Mucosa of descending colon (tissue), 3 donors: ENCODE results near the gene TRPM3. TPM values are rescaled to one million over a fixed set of nuclear protein-coding genes. Genes with fewer than 3 reads are reported as not detected.

ENCODE experiments used
- ATAC-seq: fragments of 200-7000 bp; cut with Tn5 transposase; one replicate; pipeline ENCODE4 v1.9.1; 2020; ENCODE audit warnings: mild to moderate bottlenecking, moderate library complexity
- DNase-seq, 3 donors: peaks; one replicate each; pipeline ENCODE4 v3.0.0-alpha.2; 2020
- H3K36me3 ChIP-seq: fragments of 200-600 bp; one replicate; pipeline ENCODE4 v1.8.0; 2021; ENCODE audit warnings: low read depth, mild to moderate bottlenecking
- H3K4me1 ChIP-seq: fragments of 200-600 bp; one replicate; pipeline ENCODE4 v1.8.0; 2021; ENCODE audit warnings: low read depth, mild to moderate bottlenecking
- H3K4me3 ChIP-seq: fragments of 200-600 bp; one replicate; pipeline ENCODE4 v1.8.0; 2021; ENCODE audit warnings: mild to moderate bottlenecking
- H3K9me3 ChIP-seq: fragments of 200-600 bp; one replicate; pipeline ENCODE4 v1.8.0; 2021; ENCODE audit warnings: mild to moderate bottlenecking
- CTCF ChIP-seq: fragments of 200-600 bp; IDR thresholded peaks from one replicate; pipeline ENCODE4 v1.8.0; 2022; ENCODE audit warnings: antibody characterized with exemption, mild to moderate bottlenecking
- intact Hi-C, 2 donors: fragments of 100-400 bp; cut with DNase I in 1 of 2; cut with micrococcal nuclease in 1 of 2; formaldehyde crosslinking; loops; one replicate each; pipeline versions ENCODE4 v1.11.0 to v1.11.1; 2022; cut with DNase I, micrococcal nuclease
- total RNA-seq, 3 donors: library from RNA; stranded (reverse); fragmentation: NEBNext Ultra II Directional in 2 of 3; extraction: Animal tissue kit (Norgen Biotek cat#: 25700) in 2 of 3; gene quantifications; one replicate each; pipeline versions ENCODE4 v1.2.1 to v1.2.4, GENCODE V29; 2021 to 2023
- donor health status: DM: no; HTN: no; CAD: no; lungs with moderate emphysema.
- donor health status: DM: no; HTN: no; CAD: no.
- donor health status: DM: no; HTN: yes; CAD: no.

Gene TRPM3
- total RNA-seq, 3 donors from 2014 or later = 0.29 to 0.55 (median 0.51) TPM

DNA sequence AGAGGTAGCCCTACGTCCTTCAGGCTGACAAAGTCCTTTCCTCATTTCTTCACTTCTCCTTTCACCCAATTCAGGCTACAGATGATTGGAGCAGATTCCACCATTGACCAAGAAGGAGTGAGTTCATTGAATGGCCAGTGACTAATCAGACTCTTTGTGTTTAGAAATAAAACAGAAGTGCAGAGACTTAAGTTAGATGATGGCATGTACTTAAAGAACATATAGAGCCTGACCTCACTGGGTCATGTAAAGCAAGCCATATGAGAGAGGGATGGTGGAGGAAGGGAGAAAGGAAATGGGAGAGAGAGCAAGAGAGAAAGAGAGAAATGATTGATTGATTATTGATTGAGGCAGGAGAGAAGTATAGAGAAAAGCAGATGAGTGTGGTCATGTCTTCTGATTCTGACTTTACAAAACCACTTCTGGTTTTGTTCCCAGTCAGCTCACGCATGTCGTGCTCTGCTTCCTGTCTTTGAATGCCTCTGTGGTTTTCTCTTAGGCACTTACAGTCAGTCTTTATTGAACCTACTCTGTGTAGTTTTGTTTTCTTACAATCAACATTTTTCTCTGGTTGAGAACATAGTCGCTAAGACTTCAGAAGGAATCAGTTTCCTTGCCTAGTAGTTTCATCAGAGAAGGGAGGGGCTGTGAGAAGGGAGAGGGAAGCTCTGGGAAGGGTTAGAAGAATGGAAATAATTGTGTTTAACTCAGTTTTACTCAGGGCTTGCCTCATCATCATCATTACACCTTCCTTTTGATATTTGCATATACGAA, 557.8 kb downstream of the TRPM3 start:
- Histone ChIP-seq H3K36me3 (no peaks in the 10 kb centered on the region), H3K9me3 (no peaks in the 10 kb centered on the region), H3K4me1 (no peaks in the 10 kb centered on the region), H3K4me3 (no peak overlapping the region)
- intact Hi-C loops = no loop called here
- no peak for TF ChIP-seq CTCF
- ATAC-seq = peak; percentile 86
- peak in 1 of 3 donors; percentile 32 for DNase-seq

DNA sequence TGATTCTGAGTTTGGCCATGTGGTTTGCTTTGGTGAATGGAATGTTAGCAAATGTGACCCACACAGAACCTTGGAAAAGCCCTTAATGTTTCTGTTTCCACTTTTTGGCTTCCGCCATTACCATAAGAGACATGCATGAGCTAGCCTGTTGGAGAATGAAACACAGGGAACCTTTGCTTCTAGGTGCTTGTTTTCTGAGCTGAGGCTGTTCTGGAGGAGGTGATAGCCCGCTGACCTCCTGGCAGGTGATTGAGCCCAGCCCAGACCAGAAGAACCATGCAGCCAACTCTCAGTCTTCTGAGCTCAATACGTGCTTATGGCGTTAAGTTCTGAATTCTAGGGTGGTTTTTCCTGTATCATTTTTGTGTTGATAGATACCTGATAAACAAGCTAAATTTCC, 558.4 kb downstream of the TRPM3 start:
- intact Hi-C loops = no loop called here

DNA sequence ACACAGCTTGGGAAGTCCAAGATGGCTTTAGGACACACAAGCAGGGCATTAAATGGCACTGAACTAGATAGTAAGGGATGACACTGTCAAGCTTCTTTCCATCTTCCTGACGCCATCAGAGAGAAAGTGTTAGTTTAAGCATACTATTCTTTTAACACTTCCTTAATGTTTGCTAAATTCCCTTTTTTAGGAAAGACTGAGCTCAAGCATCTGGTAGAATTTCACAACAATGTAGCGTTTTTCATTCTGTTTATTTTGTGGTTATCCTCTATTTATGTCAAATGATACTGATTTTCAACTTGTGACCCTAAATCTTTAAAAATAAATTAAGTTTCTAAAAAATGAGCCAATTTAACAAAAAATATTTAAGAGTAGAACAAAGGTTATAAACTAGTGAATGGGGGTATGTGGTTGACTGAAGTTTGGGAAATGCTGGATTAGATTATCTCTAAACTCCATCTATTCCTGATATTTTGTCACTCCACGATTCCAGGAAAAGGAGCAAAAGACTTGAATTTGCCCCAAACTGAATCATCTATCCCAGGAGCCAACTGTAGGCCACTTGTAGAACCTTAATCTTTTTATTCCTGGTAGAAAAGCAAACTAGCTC, 559.5 kb downstream of the TRPM3 start:
- Histone ChIP-seq H3K9me3 (no peaks in the 10 kb centered on the region), H3K4me1 (no peaks in the 10 kb centered on the region), H3K4me3 (no peak overlapping the region), H3K36me3 (no peaks in the 10 kb centered on the region)
- intact Hi-C loops = no loop called here
- no peak for TF ChIP-seq CTCF
- ATAC-seq = no peak
- DNase-seq = no peak

More for the DNA sequence above, 558.4 kb downstream of the TRPM3 start:
- Histone ChIP-seq H3K4me3 (no peak overlapping the region), H3K4me1 (no peaks in the 10 kb centered on the region), H3K36me3 (no peaks in the 10 kb centered on the region), H3K9me3 (no peaks in the 10 kb centered on the region)
- ATAC-seq (no peak), DNase-seq (no peak)
- TF ChIP-seq CTCF = no peak

- Histone ChIP-seq H3K4me1 (no peaks in the 10 kb centered on the region), H3K9me3 (no peaks in the 10 kb centered on the region), H3K36me3 (no peaks in the 10 kb centered on the region), H3K4me3 (no peak overlapping the region)
- no peak for TF ChIP-seq CTCF
- DNase-seq (no peak), ATAC-seq (no peak)
- intact Hi-C loops = no loop called here
Measured at GRCh38 chr9:70561111-70561510, 560.3 kb downstream of the TRPM3 start.

DNA sequence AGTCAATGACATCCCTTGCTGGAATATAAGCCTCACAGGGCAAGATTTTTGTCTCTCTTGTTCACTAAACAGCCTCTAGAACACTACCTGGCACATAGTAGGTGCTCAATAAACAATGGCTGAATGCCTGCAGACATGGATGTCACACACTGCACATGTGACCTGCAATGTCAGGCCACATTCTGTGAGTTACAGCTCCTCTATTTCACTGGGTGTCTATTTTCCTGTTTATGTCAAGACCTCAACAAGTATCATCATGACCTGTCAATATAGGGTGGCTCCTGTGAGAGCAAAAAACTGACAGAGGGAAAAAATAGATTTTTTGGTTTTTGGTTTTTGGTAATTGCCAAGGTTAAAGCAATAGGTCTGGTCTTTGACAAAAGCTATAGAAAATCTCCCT, 562.3 kb downstream of the TRPM3 start:
- Histone ChIP-seq H3K36me3 (no peaks in the 10 kb centered on the region), H3K9me3 (no peaks in the 10 kb centered on the region), H3K4me3 (no peak overlapping the region), H3K4me1 (no peaks in the 10 kb centered on the region)
- intact Hi-C loops = no loop called here
- TF ChIP-seq CTCF = no peak
- DNase-seq (no peak), ATAC-seq (no peak)
